Activated CD4-positive, alpha-beta T cell treated with anti-CD3 and anti-CD28 coated beads, Interleukin-2, amount 10 ng/mL, durations not matched to agents 24 days and 14 days (primary cell): ENCODE measurements around the gene CYP24A1. TPM values are rescaled to one million over a fixed set of nuclear protein-coding genes. Genes with fewer than 3 reads are reported as not detected.

ENCODE experiments used
- DNase-seq: peaks from one replicate; pipeline ENCODE4 v3.0.0; 2022
- H3K27ac Mint-ChIP-seq: one replicate; pipeline ENCODE4 v1.8.0; 2022; ENCODE audit warnings: mild to moderate bottlenecking, mixed read lengths
- H3K27me3 Mint-ChIP-seq: one replicate; pipeline ENCODE4 v1.8.0; 2022; ENCODE audit warnings: mixed read lengths
- H3K36me3 Mint-ChIP-seq: one replicate; pipeline ENCODE4 v1.8.0; 2022; ENCODE audit warnings: low read depth, mild to moderate bottlenecking, mixed read lengths
- H3K4me1 Mint-ChIP-seq: one replicate; pipeline ENCODE4 v1.8.0; 2021; ENCODE audit warnings: mixed read lengths
- H3K4me3 Mint-ChIP-seq: one replicate; pipeline ENCODE4 v1.8.0; 2022; ENCODE audit warnings: mild to moderate bottlenecking, moderate library complexity, mixed read lengths
- H3K9me3 Mint-ChIP-seq: one replicate; pipeline ENCODE4 v1.8.0; 2021; ENCODE audit warnings: mixed read lengths
- intact Hi-C: fragments of 100-400 bp; cut with micrococcal nuclease; formaldehyde crosslinking; loops from one replicate; pipeline ENCODE4 v1.15.1; 2023
- total RNA-seq: library from RNA; stranded (reverse); gene quantifications from 2 replicates; pipeline ENCODE4 v1.2.3, GENCODE V29; 2022

Gene CYP24A1
- total RNA-seq, 1 donor from 2014 or later, result not detected

- Mint-ChIP-seq H3K4me1 (peaks cover 39% of the 10 kb centered on the region), H3K36me3 (peaks cover 28% of the 10 kb centered on the region), H3K27ac (peak overlapping the region; percentile 91), H3K4me3 (peak overlapping the region; percentile 88), H3K9me3 (no peaks in the 10 kb centered on the region), H3K27me3 (no peaks in the 10 kb centered on the region)
- DNase-seq, result no peak
- intact Hi-C loops, result loop anchor here (2.0 to 5.0 kb wide), 5 partner anchors 75 to 438 kb away; partner anchors contain the start of gene DOK5
Measured at GRCh38 chr20:54209216-54209813, 35.5 kb upstream of the CYP24A1 start.

GRCh38 chr20:54208548-54209176, 34.9 kb upstream of the CYP24A1 start:
- Mint-ChIP-seq H3K27ac (peak overlapping the region; percentile 91), H3K4me3 (peak overlapping the region; percentile 88), H3K27me3 (no peaks in the 10 kb centered on the region), H3K4me1 (peaks cover 39% of the 10 kb centered on the region), H3K36me3 (peaks cover 28% of the 10 kb centered on the region), H3K9me3 (no peaks in the 10 kb centered on the region)
- intact Hi-C loops, result loop anchor here (2.0 to 5.0 kb wide), 5 partner anchors 76 to 439 kb away; partner anchors contain the start of gene DOK5
- DNase-seq, result no peak

GRCh38 chr20:54207743-54208547, 34.2 kb upstream of the CYP24A1 start, which contains the start of gene PFDN4:
PFDN4 (plus strand) TSS chr20:54208087; CDS start chr20:54208101, 14 bp downstream.
- H3K27me3 Mint-ChIP-seq, result no peaks in the 10 kb centered on the region
- no peaks in the 10 kb centered on the region for H3K9me3 Mint-ChIP-seq
- H3K36me3 Mint-ChIP-seq, result peaks cover 28% of the 10 kb centered on the region
- intact Hi-C loops, result loop anchor here (2.0 to 5.0 kb wide), 5 partner anchors 77 to 439 kb away; partner anchors contain the start of gene DOK5
- peaks cover 39% of the 10 kb centered on the region for H3K4me1 Mint-ChIP-seq
- H3K4me3 Mint-ChIP-seq, result peak within 1 kb of the TSS; percentile 88
- peak within 1 kb of the TSS; percentile 100 for H3K27ac Mint-ChIP-seq
- DNase-seq, result peak; percentile 95

- Mint-ChIP-seq H3K9me3 (no peaks in the 10 kb centered on the region), H3K4me1 (peaks cover 36% of the 10 kb centered on the region), H3K27ac (peak overlapping the region; percentile 100), H3K4me3 (peak overlapping the region; percentile 88), H3K36me3 (peaks cover 22% of the 10 kb centered on the region), H3K27me3 (peaks cover 5% of the 10 kb centered on the region)
- intact Hi-C loops, result loop anchor here (5.0 kb wide), 3 partner anchors 115 to 440 kb away; partner anchors contain the start of gene DOK5
- no peak for DNase-seq
Measured at GRCh38 chr20:54207053-54207742, 33.4 kb upstream of the CYP24A1 start.

- Mint-ChIP-seq H3K4me1 (peaks cover 30% of the 10 kb centered on the region), H3K36me3 (peaks cover 11% of the 10 kb centered on the region), H3K27ac (peak overlapping the region; percentile 3), H3K4me3 (no peak overlapping the region), H3K27me3 (peaks cover 5% of the 10 kb centered on the region), H3K9me3 (no peaks in the 10 kb centered on the region)
- intact Hi-C loops, result loop anchor here (5.0 kb wide), 3 partner anchors 117 to 442 kb away; partner anchors contain the start of gene DOK5
- no peak for DNase-seq
Measured at GRCh38 chr20:54205450-54205849, 31.7 kb upstream of the CYP24A1 start.

DNA sequence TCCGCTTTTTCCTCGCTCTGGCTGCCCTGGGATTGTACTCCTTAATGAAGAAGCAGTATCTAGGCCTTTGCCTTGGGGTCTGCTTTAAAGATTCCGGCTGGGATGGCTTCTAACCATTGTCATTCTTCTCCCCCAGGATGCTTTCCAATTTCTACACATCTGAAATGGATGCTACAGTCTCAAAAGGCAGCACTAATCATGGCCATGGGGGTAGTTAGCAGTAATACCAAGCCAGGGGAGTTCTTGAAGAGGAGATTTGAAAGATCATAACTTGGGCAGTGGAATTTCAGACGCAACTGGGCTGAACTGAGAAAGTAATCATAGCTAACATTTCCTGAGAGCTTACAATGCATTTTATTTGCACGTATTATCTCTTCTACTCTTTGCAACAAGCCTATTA, 30.7 kb upstream of the CYP24A1 start:
- intact Hi-C loops, result no loop called here
- Mint-ChIP-seq H3K9me3 (no peaks in the 10 kb centered on the region), H3K4me1 (peaks cover 22% of the 10 kb centered on the region), H3K27me3 (peaks cover 5% of the 10 kb centered on the region), H3K36me3 (peaks cover 5% of the 10 kb centered on the region), H3K4me3 (no peak overlapping the region), H3K27ac (no peak overlapping the region)
- no peak for DNase-seq

DNA sequence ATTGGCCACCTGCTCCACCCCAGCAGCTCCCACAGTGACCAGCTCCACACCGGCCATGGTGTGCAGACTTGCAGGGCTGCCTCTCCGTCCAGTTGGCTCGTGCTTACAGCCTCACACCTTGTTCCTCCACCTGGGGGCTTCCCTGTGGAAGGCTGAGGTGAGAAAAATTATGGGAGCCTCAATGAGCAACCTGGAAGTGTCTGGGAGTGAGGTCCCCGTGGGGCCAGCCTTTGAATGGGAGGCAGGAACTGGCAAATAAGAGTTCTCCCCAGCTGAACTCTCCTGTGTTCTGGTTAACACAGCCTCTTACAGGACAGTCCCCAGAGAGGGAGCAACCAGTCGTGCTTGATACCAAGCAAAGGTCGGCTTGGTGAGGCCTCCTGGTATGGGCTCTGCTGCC, 30.3 kb upstream of the CYP24A1 start:
- H3K36me3 Mint-ChIP-seq, result peaks cover 3% of the 10 kb centered on the region
- intact Hi-C loops, result no loop called here
- no peak overlapping the region for H3K27ac Mint-ChIP-seq
- peaks cover 5% of the 10 kb centered on the region for H3K27me3 Mint-ChIP-seq
- DNase-seq, result no peak
- H3K4me1 Mint-ChIP-seq, result peaks cover 18% of the 10 kb centered on the region
- H3K4me3 Mint-ChIP-seq, result no peak overlapping the region
- no peaks in the 10 kb centered on the region for H3K9me3 Mint-ChIP-seq

- peaks cover 12% of the 10 kb centered on the region for H3K4me1 Mint-ChIP-seq
- no peak overlapping the region for H3K27ac Mint-ChIP-seq
- no peak overlapping the region for H3K4me3 Mint-ChIP-seq
- H3K9me3 Mint-ChIP-seq, result no peaks in the 10 kb centered on the region
- no peaks in the 10 kb centered on the region for H3K36me3 Mint-ChIP-seq
- no peak for DNase-seq
- intact Hi-C loops, result no loop called here
- H3K27me3 Mint-ChIP-seq, result peaks cover 5% of the 10 kb centered on the region
Measured at GRCh38 chr20:54203281-54203680, 29.5 kb upstream of the CYP24A1 start.

DNA sequence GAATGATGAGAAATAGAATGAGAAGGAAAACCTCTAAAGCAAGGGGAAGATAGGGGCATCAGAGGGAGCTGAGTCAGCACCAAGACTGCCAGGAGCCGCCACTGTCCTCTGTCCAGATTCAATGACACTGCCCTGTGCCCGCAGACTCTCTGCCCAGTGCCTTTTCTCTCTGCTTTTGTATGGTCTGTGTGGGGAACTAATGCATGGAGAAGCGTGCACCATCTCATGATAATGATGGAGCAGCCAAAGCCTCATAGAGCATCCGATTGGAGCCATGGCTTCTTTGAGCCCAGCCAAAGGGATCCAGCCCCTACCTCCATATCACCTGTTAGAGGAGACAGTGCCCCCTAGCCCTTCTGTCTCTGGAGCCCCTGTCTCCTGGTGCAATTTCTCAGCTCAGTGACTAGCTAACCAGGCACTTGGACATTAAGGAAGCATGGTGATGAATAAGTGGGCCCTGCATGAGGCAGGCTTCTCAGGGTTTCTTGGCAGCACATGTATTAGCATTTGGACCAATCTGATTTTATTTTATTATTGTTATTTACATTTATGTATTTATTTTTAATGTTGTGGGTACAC, 27.6 kb upstream of the CYP24A1 start:
- Mint-ChIP-seq H3K9me3 (no peaks in the 10 kb centered on the region), H3K27me3 (peaks cover 5% of the 10 kb centered on the region), H3K4me1 (peaks cover 11% of the 10 kb centered on the region), H3K4me3 (no peak overlapping the region), H3K36me3 (no peaks in the 10 kb centered on the region), H3K27ac (no peak overlapping the region)
- DNase-seq, result no peak
- intact Hi-C loops, result no loop called here

DNA sequence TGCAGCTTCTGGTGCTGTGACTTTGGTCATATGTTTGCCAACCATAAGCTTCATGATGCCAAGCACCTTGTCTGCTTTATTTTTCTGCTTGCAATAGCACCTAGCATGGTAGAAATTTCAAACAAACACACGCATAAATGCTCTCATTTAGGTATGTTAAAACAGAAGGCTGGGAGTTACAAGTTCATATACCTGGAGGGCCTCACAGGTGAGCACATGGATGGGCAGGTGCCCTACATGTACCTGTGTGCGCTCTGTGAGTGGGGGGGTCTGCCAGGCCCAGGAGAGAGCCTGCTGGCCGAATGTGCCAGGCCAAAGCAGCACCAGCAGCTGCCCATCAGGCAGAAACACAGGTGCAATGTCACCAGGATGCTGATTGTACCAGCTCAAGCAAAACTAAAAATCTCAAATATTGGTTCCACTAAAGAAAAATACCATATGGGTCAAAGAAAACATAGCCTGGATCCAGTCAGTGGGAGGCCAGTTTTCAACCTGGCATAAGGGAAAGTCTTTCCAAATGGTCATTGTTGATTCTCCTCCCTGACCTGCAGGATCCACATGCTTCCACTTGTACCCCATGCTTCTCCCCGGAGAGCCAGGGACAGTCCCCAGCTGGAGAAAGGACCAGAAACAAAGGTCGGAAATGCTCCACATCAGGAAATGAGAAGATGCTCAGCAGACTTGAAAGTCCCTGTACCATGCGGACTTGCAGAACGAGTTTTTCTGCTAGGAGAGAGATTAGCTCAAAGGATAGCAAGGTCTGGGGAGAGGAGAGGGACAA, 26.9 kb upstream of the CYP24A1 start:
- H3K36me3 Mint-ChIP-seq, result no peaks in the 10 kb centered on the region
- intact Hi-C loops, result no loop called here
- no peak for DNase-seq
- H3K9me3 Mint-ChIP-seq, result no peaks in the 10 kb centered on the region
- no peak overlapping the region for H3K4me3 Mint-ChIP-seq
- H3K27me3 Mint-ChIP-seq, result peaks cover 5% of the 10 kb centered on the region
- H3K27ac Mint-ChIP-seq, result no peak overlapping the region
- H3K4me1 Mint-ChIP-seq, result peaks cover 4% of the 10 kb centered on the region

DNA sequence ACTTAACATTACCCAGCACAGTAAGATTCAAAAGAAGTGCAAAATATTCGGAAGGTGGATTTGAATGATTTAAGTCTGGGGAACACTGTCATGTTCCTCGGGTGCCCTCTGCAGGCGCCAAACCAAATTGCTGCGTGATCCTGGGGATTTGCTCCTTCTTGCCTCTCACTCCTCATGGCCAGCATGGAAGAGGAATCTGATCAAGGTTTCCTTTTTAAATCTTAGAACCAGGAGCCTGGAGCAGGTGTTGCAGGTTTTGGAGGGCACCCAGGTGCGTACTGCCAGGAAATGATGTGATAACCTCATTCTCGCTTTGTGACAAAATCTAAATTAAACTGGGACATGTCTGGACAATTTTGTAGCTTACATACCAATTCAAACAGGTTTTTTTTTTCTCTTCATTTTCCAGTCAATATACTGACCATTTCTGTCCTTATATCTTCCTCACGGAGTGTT, 26.0 kb upstream of the CYP24A1 start:
- DNase-seq, result peak; percentile 90
- no peak overlapping the region for H3K27ac Mint-ChIP-seq
- H3K36me3 Mint-ChIP-seq, result no peaks in the 10 kb centered on the region
- peaks cover 6% of the 10 kb centered on the region for H3K27me3 Mint-ChIP-seq
- intact Hi-C loops, result loop anchor here (1.0 to 5.0 kb wide), 3 partner anchors 96 to 1957 kb away; no protein-coding TSS in a partner anchor
- H3K4me1 Mint-ChIP-seq, result no peaks in the 10 kb centered on the region
- no peaks in the 10 kb centered on the region for H3K9me3 Mint-ChIP-seq
- no peak overlapping the region for H3K4me3 Mint-ChIP-seq

GRCh38 chr20:54199283-54199682, 25.5 kb upstream of the CYP24A1 start:
- Mint-ChIP-seq H3K36me3 (no peaks in the 10 kb centered on the region), H3K9me3 (no peaks in the 10 kb centered on the region), H3K27ac (no peak overlapping the region), H3K4me1 (no peaks in the 10 kb centered on the region), H3K27me3 (peaks cover 6% of the 10 kb centered on the region), H3K4me3 (no peak overlapping the region)
- DNase-seq, result no peak
- intact Hi-C loops, result loop anchor here (1.0 to 5.0 kb wide), 3 partner anchors 96 to 1957 kb away; no protein-coding TSS in a partner anchor
